ENCODE results near the gene ELL3. TPM values are rescaled to one million over a fixed set of nuclear protein-coding genes. Genes with fewer than 3 reads are reported as not detected.
A peak's percentile ranks its signal among the peaks of the same experiment; 100 is the strongest.

Gene ELL3
- total and polyA plus RNA-seq, 10 of the 15 experiments (the other 5 are each of a cell fraction or from before 2014, with no cell fraction given), result 12.9 to 30.3 (median 20.2) TPM

DNA sequence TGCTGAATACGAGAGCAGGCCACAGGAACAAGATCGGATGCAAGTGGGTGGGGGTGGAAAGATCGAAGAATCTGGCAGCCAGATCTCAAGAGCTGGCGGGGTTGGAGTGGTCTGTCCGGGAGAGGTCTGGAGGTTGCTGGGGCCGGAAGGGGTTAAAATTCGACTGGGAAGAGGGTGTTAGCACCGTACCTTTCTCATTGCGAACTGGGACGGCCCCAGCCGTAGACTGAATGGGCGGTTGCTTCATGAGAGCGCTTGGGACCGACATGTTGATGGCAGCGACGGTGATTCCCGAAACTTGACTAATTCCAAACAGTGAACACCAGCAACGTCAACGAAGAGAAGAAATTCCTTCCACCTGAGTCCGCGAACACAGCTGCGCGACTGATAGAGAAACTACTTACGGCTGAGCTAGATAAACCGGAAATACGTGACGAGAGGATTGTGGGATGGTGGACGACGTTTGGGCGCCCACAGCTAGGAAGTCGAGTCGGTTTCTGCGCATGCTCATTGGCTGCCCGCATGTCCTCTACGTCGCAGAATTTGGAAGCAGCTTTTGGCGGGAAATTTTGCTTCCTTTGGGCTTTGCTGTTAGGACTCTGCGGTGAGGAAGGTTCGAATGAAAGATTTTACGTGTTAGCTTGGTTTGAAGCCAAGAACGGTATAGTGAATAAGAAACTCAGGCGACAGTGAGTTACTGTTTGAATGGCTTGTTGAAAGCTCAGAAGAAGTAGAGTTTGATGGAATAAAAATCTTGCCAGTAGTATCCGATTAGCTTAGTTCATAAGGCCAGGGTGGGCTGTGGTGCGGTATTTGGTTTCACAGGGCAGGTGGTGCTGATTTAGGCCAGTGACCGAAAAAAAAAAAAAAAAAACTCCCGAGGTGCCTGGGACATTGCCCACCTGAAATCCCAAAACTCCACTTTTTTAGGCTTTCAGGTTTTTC is 47.8 kb upstream of the ELL3 start, which contains the start of gene MFAP1 (continued):
- TF ChIP-seq, protein P1, sequence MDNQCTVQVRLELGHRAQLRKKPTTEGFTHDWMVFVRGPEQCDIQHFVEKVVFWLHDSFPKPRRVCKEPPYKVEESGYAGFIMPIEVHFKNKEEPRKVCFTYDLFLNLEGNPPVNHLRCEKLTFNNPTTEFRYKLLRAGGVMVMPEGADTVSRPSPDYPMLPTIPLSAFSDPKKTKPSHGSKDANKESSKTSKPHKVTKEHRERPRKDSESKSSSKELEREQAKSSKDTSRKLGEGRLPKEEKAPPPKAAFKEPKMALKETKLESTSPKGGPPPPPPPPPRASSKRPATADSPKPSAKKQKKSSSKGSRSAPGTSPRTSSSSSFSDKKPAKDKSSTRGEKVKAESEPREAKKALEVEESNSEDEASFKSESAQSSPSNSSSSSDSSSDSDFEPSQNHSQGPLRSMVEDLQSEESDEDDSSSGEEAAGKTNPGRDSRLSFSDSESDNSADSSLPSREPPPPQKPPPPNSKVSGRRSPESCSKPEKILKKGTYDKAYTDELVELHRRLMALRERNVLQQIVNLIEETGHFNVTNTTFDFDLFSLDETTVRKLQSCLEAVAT (IDR thresholded peaks at IDR 0.05), result peak; percentile 75
- TF ChIP-seq BMI1 (IDR thresholded peaks at IDR 0.05; ENCODE audit: borderline replicate concordance) (no peak), JUNB (IDR thresholded peaks at IDR 0.05) (no peak), MYC (IDR thresholded peaks at IDR 0.05; ENCODE audit: insufficient read depth, insufficient read length, insufficient replicate concordance, low read length, severe bottlenecking) (no peak), MTA3 (IDR thresholded peaks at IDR 0.05; ENCODE audit: borderline replicate concordance, low read length) (peak; percentile 66; the same call in 1 of the 2 replicates), ESRRA (IDR thresholded peaks at IDR 0.05; ENCODE audit: low read length) (no peak), KLF5 (IDR thresholded peaks at IDR 0.05; ENCODE audit: partially characterized antibody) (peak; percentile 47), BACH1 (IDR thresholded peaks at IDR 0.05; ENCODE audit: borderline replicate concordance) (peak; percentile 35; the same call in 1 of the 2 replicates), KDM1A (IDR thresholded peaks at IDR 0.05; ENCODE audit: borderline replicate concordance) (no peak), SMAD5 (IDR thresholded peaks at IDR 0.05; ENCODE audit: low read depth) (peak; percentile 95), FOXK2 (IDR thresholded peaks at IDR 0.05) (no peak), ZNF217 (IDR thresholded peaks at IDR 0.05) (no peak), MTA2 (IDR thresholded peaks at IDR 0.05; ENCODE audit: low read depth) (no peak), CBX5 (IDR thresholded peaks at IDR 0.05; ENCODE audit: low read depth) (peak; percentile 73; the same call in 1 of the 2 replicates)
- TF ChIP-seq, protein P2, sequence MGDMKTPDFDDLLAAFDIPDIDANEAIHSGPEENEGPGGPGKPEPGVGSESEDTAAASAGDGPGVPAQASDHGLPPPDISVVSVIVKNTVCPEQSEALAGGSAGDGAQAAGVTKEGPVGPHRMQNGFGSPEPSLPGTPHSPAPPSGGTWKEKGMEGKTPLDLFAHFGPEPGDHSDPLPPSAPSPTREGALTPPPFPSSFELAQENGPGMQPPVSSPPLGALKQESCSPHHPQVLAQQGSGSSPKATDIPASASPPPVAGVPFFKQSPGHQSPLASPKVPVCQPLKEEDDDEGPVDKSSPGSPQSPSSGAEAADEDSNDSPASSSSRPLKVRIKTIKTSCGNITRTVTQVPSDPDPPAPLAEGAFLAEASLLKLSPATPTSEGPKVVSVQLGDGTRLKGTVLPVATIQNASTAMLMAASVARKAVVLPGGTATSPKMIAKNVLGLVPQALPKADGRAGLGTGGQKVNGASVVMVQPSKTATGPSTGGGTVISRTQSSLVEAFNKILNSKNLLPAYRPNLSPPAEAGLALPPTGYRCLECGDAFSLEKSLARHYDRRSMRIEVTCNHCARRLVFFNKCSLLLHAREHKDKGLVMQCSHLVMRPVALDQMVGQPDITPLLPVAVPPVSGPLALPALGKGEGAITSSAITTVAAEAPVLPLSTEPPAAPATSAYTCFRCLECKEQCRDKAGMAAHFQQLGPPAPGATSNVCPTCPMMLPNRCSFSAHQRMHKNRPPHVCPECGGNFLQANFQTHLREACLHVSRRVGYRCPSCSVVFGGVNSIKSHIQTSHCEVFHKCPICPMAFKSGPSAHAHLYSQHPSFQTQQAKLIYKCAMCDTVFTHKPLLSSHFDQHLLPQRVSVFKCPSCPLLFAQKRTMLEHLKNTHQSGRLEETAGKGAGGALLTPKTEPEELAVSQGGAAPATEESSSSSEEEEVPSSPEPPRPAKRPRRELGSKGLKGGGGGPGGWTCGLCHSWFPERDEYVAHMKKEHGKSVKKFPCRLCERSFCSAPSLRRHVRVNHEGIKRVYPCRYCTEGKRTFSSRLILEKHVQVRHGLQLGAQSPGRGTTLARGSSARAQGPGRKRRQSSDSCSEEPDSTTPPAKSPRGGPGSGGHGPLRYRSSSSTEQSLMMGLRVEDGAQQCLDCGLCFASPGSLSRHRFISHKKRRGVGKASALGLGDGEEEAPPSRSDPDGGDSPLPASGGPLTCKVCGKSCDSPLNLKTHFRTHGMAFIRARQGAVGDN (IDR thresholded peaks at IDR 0.05), result peak; percentile 90
- TF ChIP-seq, protein P3, sequence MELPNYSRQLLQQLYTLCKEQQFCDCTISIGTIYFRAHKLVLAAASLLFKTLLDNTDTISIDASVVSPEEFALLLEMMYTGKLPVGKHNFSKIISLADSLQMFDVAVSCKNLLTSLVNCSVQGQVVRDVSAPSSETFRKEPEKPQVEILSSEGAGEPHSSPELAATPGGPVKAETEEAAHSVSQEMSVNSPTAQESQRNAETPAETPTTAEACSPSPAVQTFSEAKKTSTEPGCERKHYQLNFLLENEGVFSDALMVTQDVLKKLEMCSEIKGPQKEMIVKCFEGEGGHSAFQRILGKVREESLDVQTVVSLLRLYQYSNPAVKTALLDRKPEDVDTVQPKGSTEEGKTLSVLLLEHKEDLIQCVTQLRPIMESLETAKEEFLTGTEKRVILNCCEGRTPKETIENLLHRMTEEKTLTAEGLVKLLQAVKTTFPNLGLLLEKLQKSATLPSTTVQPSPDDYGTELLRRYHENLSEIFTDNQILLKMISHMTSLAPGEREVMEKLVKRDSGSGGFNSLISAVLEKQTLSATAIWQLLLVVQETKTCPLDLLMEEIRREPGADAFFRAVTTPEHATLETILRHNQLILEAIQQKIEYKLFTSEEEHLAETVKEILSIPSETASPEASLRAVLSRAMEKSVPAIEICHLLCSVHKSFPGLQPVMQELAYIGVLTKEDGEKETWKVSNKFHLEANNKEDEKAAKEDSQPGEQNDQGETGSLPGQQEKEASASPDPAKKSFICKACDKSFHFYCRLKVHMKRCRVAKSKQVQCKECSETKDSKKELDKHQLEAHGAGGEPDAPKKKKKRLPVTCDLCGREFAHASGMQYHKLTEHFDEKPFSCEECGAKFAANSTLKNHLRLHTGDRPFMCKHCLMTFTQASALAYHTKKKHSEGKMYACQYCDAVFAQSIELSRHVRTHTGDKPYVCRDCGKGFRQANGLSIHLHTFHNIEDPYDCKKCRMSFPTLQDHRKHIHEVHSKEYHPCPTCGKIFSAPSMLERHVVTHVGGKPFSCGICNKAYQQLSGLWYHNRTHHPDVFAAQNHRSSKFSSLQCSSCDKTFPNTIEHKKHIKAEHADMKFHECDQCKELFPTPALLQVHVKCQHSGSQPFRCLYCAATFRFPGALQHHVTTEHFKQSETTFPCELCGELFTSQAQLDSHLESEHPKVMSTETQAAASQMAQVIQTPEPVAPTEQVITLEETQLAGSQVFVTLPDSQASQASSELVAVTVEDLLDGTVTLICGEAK (IDR thresholded peaks at IDR 0.05; ENCODE audit: borderline replicate concordance), result peak; percentile 87; the same call in 1 of the 2 replicates
- TF ChIP-seq, protein P4, sequence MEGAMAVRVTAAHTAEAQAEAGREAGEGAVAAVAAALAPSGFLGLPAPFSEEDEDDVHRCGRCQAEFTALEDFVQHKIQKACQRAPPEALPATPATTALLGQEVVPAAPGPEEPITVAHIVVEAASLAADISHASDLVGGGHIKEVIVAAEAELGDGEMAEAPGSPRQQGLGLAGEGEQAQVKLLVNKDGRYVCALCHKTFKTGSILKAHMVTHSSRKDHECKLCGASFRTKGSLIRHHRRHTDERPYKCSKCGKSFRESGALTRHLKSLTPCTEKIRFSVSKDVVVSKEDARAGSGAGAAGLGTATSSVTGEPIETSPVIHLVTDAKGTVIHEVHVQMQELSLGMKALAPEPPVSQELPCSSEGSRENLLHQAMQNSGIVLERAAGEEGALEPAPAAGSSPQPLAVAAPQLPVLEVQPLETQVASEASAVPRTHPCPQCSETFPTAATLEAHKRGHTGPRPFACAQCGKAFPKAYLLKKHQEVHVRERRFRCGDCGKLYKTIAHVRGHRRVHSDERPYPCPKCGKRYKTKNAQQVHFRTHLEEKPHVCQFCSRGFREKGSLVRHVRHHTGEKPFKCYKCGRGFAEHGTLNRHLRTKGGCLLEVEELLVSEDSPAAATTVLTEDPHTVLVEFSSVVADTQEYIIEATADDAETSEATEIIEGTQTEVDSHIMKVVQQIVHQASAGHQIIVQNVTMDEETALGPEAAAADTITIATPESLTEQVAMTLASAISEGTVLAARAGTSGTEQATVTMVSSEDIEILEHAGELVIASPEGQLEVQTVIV (IDR thresholded peaks at IDR 0.05; ENCODE audit: borderline replicate concordance, partially characterized antibody), result peak; percentile 80

All from GM12878 (cell line).